ENCODE results near the gene STX8.
"Not testable (repeated sequence)": the region's sequence is repeated elsewhere in the genome, so short reads cannot be mapped to it uniquely, and the experiment has no call there.

STX8 gene

GRCh38 chr17:9575381-9576101 is at the start of gene STX8:
STX8 (minus strand) TSS chr17:9575820; CDS start chr17:9575808, 12 bp downstream.
- DNase-seq: peak; percentile 87

- no peak for DNase-seq
Observed at GRCh38 chr17:9622961-9623360, 47.3 kb upstream of the STX8 start.

- DNase-seq: no peak
Observed at GRCh38 chr17:9615486-9615885, 39.9 kb upstream of the STX8 start.

GRCh38 chr17:9612006-9612405 is 36.4 kb upstream of the STX8 start:
- DNase-seq: no peak

GRCh38 chr17:9611557-9611956 is 35.9 kb upstream of the STX8 start:
- no peak for DNase-seq

- not testable (repeated sequence) for DNase-seq
Observed at GRCh38 chr17:9607058-9607457, 31.4 kb upstream of the STX8 start.

- no peak for DNase-seq
Observed at GRCh38 chr17:9606453-9606852, 30.8 kb upstream of the STX8 start.

GRCh38 chr17:9604583-9604982 is 29.0 kb upstream of the STX8 start:
- DNase-seq: not testable (repeated sequence)

- no peak for DNase-seq
Observed at GRCh38 chr17:9598661-9599060, 23.0 kb upstream of the STX8 start.

- not testable (repeated sequence) for DNase-seq
Observed at GRCh38 chr17:9597638-9598037, 22.0 kb upstream of the STX8 start.

- no peak for DNase-seq
Observed at GRCh38 chr17:9594065-9594464, 18.4 kb upstream of the STX8 start.

GRCh38 chr17:9587969-9588656 is 12.5 kb upstream of the STX8 start:
- no peak for DNase-seq

GRCh38 chr17:9577373-9577709 is 1.7 kb upstream of the STX8 start:
- no peak for DNase-seq

GRCh38 chr17:9576521-9577372 is 1.1 kb upstream of the STX8 start, which contains the start of gene CFAP52:
CFAP52 (plus strand) TSS chr17:9576642; CDS start chr17:9576696, 54 bp downstream.
- DNase-seq: peak; percentile 49

- DNase-seq: no peak
Observed at GRCh38 chr17:9571201-9571600, 4.4 kb downstream of the STX8 start.

- no peak for DNase-seq
Observed at GRCh38 chr17:9568957-9569588, 6.5 kb downstream of the STX8 start.

GRCh38 chr17:9568004-9568403 is 7.6 kb downstream of the STX8 start:
- no peak for DNase-seq

GRCh38 chr17:9566739-9567138 is 8.9 kb downstream of the STX8 start:
- not testable (repeated sequence) for DNase-seq

- DNase-seq: no peak
Observed at GRCh38 chr17:9566067-9566466, 9.6 kb downstream of the STX8 start.

- no peak for DNase-seq
Observed at GRCh38 chr17:9564104-9564503, 11.5 kb downstream of the STX8 start.

GRCh38 chr17:9557857-9558256 is 17.8 kb downstream of the STX8 start:
- DNase-seq: no peak

GRCh38 chr17:9557161-9557755 is 18.4 kb downstream of the STX8 start:
- DNase-seq: peak; percentile 10

- DNase-seq: peak; percentile 5
Observed at GRCh38 chr17:9554715-9555114, 20.9 kb downstream of the STX8 start.

All from NCI-H510A treated with DMSO at 0.1 percent for 48 hours (cell line).